ENCODE results near the gene CDC42EP2.

DNA sequence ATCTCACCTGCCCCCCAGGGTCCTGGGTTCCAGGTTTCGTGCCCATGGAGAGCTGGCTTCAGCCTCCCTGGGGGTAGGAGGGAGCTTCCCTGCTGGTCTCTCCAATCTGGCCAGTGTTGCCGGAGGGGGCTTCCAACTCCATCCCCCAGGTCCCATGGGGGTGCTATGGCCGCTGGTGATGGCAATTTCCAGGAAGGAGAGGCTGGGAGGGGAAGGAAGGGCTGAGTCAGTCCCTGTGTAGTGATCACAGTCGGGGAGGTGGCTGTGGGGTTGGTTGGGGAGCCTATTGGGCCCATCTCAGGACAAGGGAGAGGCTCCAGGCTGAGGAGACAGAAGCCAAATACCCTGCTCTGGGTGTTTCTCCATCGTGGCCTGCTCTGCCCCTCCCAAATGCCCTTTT lies 5.7 kb upstream of the CDC42EP2 start:
- no peak for TF ChIP-seq POLR2A (IDR thresholded peaks at IDR 0.05; ENCODE audit: low read depth, low read length)
- TF ChIP-seq TAF1 (IDR thresholded peaks at IDR 0.05; ENCODE audit: borderline replicate concordance, low read depth, low read length), result no peak

All from GM12892 (cell line).